Endodermal cell (in vitro differentiated cells): ENCODE results near the gene GJD4. TPM values are rescaled to one million over a fixed set of nuclear protein-coding genes. Genes with fewer than 3 reads are reported as not detected.

Source experiments
- DNase-seq: peaks from one replicate; pipeline ENCODE4 v3.0.0-alpha.2; 2017
- H3K27ac ChIP-seq: 2 replicates; pipeline ENCODE4 v1.5.1; 2013; ENCODE audit warnings: mild to moderate bottlenecking, low read depth, low read length, moderate library complexity
- H3K27me3 ChIP-seq: 2 replicates; pipeline ENCODE4 v1.6.1; 2013; ENCODE audit warnings: mild to moderate bottlenecking, low read length, moderate library complexity; ENCODE audit not compliant: insufficient read depth, control insufficient read depth, poor library complexity, severe bottlenecking
- H3K36me3 ChIP-seq: 2 replicates; pipeline ENCODE4 v1.7.0; 2013; ENCODE audit warnings: mild to moderate bottlenecking, low read length, moderate library complexity; ENCODE audit not compliant: control insufficient read depth, insufficient read depth
- H3K4me1 ChIP-seq: one replicate; pipeline ENCODE4 v1.7.0; 2013; ENCODE audit warnings: low read length; ENCODE audit not compliant: control insufficient read depth, insufficient read depth
- H3K4me3 ChIP-seq: 2 replicates; pipeline ENCODE4 v1.5.1; 2013; ENCODE audit warnings: mild to moderate bottlenecking, low read length, moderate library complexity
- H3K9ac ChIP-seq: 2 replicates; pipeline ENCODE4 v1.6.1; 2013; ENCODE audit warnings: mild to moderate bottlenecking, low read length, moderate library complexity; ENCODE audit not compliant: poor library complexity, severe bottlenecking; ENCODE audit errors: extremely low read depth
- H3K9me3 ChIP-seq: 2 replicates; pipeline ENCODE4 v1.6.1; 2013; ENCODE audit warnings: mild to moderate bottlenecking, low read length, moderate library complexity; ENCODE audit not compliant: control insufficient read depth
- H3K27ac Mint-ChIP-seq: 2 replicates; pipeline ENCODE4 v1.8.0; 2020; ENCODE audit warnings: mixed read lengths
- H3K27me3 Mint-ChIP-seq: 2 replicates; pipeline ENCODE4 v1.8.0; 2021; ENCODE audit warnings: mild to moderate bottlenecking, mixed read lengths; ENCODE audit not compliant: insufficient read depth
- H3K36me3 Mint-ChIP-seq: 2 replicates; pipeline ENCODE4 v1.8.0; 2020; ENCODE audit warnings: low read depth, mixed read lengths
- H3K4me1 Mint-ChIP-seq: 2 replicates; pipeline ENCODE4 v1.8.0; 2020; ENCODE audit warnings: mixed read lengths
- H3K4me3 Mint-ChIP-seq: 2 replicates; pipeline ENCODE4 v1.8.0; 2020; ENCODE audit warnings: mild to moderate bottlenecking, moderate library complexity, mixed read lengths
- H3K9me3 Mint-ChIP-seq: 2 replicates; pipeline ENCODE4 v1.8.0; 2020; ENCODE audit warnings: mild to moderate bottlenecking, mixed read lengths
- WGBS, 2 experiments: methylation state at CpG; one replicate each; pipeline versions ENCODE4 v1.1.5 to v1.1.7; 2013; ENCODE audit warnings: missing lambda C conversion rate in 2 of 2, mixed read lengths in 1 of 2; ENCODE audit not compliant: insufficient coverage in 1 of 2, insufficient read length in 1 of 2; 5-methylcytosine and 5-hydroxymethylcytosine counted together
- total RNA-seq, 2 donors: library from RNA; stranded (reverse); fragmentation: NEBNext Ultra II Directional in 1 of 2; extraction: Animal tissue kit (Norgen Biotek cat#: 25700) in 1 of 2; gene quantifications; 2 replicates in 1 of 2; 3 replicates in 1 of 2; pipeline ENCODE4 v1.2.1, GENCODE V29; 2021
- TF ChIP-seq, protein P1 (sequence below): fragments of 200-600 bp; sonication (generic); conservative IDR thresholded peaks from 2 replicates; pipeline ENCODE4 v1.5.0; 2021; ENCODE audit warnings: antibody characterized with exemption, mild to moderate bottlenecking

Gene GJD4
- total RNA-seq, 2 donors from 2014 or later, result 0.22 to 0.29 TPM

DNA sequence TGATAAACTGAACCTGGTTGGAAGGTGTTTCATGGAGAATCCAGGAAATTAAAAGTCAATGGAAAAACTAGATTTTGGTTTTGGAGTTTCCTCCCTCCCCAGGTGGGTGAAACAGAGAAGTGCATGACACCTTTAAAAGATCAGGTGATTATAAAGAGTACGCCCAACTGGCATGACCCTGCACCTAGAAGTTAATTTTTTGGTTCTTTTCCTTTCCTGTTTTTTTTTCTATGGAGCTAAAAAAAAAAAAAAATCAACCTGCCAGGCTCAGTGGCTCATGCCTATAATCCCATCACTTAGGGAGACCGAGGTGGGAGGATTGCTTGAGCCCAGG, 7.9 kb downstream of the GJD4 start:
- WGBS, 2 experiments, result 90% methylated on average over 2 of the region's 2 CpGs; no CpG with 5 or more reads in 1 of the 2 experiments
- no peak for DNase-seq
- H3K4me3 Mint-ChIP-seq, result no peak overlapping the region

DNA sequence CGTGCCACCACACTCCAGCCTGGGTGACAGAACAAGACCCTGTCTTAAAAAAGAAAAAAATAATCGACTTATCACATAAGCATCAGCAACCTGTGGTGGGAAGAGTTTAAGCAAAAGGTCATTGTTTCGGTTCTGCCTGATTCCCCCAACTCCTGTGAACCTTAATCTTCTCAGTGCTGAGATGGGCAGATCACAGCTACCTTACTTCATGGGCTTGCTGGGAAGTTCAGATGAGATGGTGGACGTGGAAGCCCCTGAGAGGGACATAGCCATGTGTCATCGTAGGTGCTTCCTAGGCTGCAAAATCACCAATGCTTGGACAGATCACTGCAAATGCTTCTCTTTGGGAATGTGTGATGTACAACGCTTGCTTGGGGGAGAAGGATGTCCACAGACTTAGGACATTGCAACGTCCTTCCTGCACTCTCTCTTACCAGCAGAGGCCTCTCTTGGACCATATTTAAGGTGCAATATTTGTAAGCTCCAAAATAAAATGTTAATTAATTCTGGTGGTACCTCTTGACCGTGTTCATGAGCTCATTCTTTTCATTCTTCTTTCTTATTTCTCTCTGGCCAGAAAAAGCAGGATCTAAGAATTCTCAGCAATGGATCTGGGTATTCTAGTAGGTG, 8.6 kb downstream of the GJD4 start:
- Histone ChIP-seq H3K4me3 (no peak overlapping the region), H3K4me1 (peaks cover 8% of the 10 kb centered on the region), H3K27ac (no peak overlapping the region), H3K36me3 (no peaks in the 10 kb centered on the region), H3K9ac (no peak overlapping the region), H3K9me3 (peaks cover 17% of the 10 kb centered on the region), H3K27me3 (peaks cover 2% of the 10 kb centered on the region)
- TF ChIP-seq, protein P1, sequence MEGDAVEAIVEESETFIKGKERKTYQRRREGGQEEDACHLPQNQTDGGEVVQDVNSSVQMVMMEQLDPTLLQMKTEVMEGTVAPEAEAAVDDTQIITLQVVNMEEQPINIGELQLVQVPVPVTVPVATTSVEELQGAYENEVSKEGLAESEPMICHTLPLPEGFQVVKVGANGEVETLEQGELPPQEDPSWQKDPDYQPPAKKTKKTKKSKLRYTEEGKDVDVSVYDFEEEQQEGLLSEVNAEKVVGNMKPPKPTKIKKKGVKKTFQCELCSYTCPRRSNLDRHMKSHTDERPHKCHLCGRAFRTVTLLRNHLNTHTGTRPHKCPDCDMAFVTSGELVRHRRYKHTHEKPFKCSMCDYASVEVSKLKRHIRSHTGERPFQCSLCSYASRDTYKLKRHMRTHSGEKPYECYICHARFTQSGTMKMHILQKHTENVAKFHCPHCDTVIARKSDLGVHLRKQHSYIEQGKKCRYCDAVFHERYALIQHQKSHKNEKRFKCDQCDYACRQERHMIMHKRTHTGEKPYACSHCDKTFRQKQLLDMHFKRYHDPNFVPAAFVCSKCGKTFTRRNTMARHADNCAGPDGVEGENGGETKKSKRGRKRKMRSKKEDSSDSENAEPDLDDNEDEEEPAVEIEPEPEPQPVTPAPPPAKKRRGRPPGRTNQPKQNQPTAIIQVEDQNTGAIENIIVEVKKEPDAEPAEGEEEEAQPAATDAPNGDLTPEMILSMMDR, result peak; percentile 75
- H3K27me3 Mint-ChIP-seq, result no peaks in the 10 kb centered on the region
- H3K9me3 Mint-ChIP-seq, result peaks cover 18% of the 10 kb centered on the region
- H3K27ac Mint-ChIP-seq, result no peak overlapping the region
- H3K36me3 Mint-ChIP-seq, result peaks cover 5% of the 10 kb centered on the region
- no peak for DNase-seq
- peaks cover 25% of the 10 kb centered on the region for H3K4me1 Mint-ChIP-seq
- WGBS, 2 experiments, result 73 to 100% methylated on average over 2 to 8 of the region's 8 CpGs
- no peak overlapping the region for H3K4me3 Mint-ChIP-seq

More for the DNA sequence above, 7.9 kb downstream of the GJD4 start:
- TF ChIP-seq, protein P1, result no peak
- Mint-ChIP-seq H3K4me1 (peaks cover 25% of the 10 kb centered on the region), H3K36me3 (peaks cover 5% of the 10 kb centered on the region), H3K9me3 (peaks cover 19% of the 10 kb centered on the region), H3K27ac (no peak overlapping the region), H3K27me3 (no peaks in the 10 kb centered on the region)
- H3K36me3 ChIP-seq, result no peaks in the 10 kb centered on the region
- no peak overlapping the region for H3K4me3 ChIP-seq
- peaks cover 20% of the 10 kb centered on the region for H3K9me3 ChIP-seq
- peaks cover 9% of the 10 kb centered on the region for H3K27me3 ChIP-seq
- H3K4me1 ChIP-seq, result peaks cover 8% of the 10 kb centered on the region
- no peak overlapping the region for H3K9ac ChIP-seq
- no peak overlapping the region for H3K27ac ChIP-seq

- TF ChIP-seq, protein P1, result no peak
- peaks cover 15% of the 10 kb centered on the region for H3K9me3 ChIP-seq
- 78 to 87% methylated on average over 4 to 5 of the region's 5 CpGs for WGBS, 2 experiments
- no peak for DNase-seq
- no peaks in the 10 kb centered on the region for H3K36me3 ChIP-seq
- no peak overlapping the region for H3K9ac ChIP-seq
- peaks cover 8% of the 10 kb centered on the region for H3K4me1 ChIP-seq
- no peak overlapping the region for H3K4me3 ChIP-seq
- peaks cover 19% of the 10 kb centered on the region for H3K9me3 Mint-ChIP-seq
- peaks cover 25% of the 10 kb centered on the region for H3K4me1 Mint-ChIP-seq
- H3K27ac ChIP-seq, result no peak overlapping the region
- H3K27ac Mint-ChIP-seq, result no peak overlapping the region
- H3K27me3 ChIP-seq, result no peaks in the 10 kb centered on the region
- H3K27me3 Mint-ChIP-seq, result no peaks in the 10 kb centered on the region
- peaks cover 5% of the 10 kb centered on the region for H3K36me3 Mint-ChIP-seq
- no peak overlapping the region for H3K4me3 Mint-ChIP-seq
Observed at GRCh38 chr10:35614312-35614711, 9.2 kb downstream of the GJD4 start.
